Daoy (cell line): ENCODE data around the gene TOM1L2. TPM values are rescaled to one million over a fixed set of nuclear protein-coding genes. Genes with fewer than 3 reads are reported as not detected.
"Not testable (repeated sequence)": the region's sequence is repeated elsewhere in the genome, so short reads cannot be mapped to it uniquely, and the experiment has no call there.

Source experiments
- DNase-seq: peaks from one replicate; pipeline ENCODE4 v3.0.0-alpha.2; 2015; ENCODE audit warnings: low read depth
- total RNA-seq: library from RNA; depleted of rRNA; stranded (reverse); fragments of >200 nt; shearing (Covaris generic); gene quantifications from 2 replicates; pipeline ENCODE4 v1.2.3, GENCODE V29; 2014

The TOM1L2 gene
- total RNA-seq, 1 experiment from 2014 or later: 14.9 TPM

DNA sequence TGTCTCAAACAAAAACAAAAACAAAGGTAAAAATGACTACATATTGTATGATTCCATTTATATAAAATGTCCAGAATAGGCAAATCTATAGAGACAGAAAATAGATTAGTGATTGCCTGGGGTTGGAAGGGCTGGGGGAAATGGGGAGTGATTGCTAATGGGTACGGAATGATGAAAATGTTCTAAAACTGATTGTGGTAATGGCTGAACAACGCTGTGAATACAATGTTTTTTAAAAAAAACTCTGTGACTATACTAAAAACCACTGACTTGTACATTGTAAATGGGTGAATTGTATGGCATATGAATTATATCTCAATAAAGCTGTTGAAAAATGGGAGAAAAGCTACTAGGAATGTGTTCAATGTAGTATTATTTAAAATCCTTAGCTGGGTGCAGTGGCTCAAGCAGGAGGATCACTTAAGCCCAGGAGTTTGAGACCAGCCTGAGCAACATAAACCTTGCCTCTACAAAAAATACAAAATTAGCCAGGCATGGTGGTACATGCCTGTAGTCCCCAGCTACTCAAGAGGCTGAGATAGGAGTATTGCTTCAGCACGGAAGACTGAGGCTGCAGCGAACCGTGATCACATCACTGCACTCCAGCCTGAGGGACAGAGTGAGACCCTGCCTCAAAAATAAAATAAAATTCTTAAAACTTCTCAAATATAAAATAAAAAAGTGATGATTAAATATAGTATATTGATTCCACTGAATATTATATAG is 47.9 kb downstream of the TOM1L2 start:
- DNase-seq: no peak

DNA sequence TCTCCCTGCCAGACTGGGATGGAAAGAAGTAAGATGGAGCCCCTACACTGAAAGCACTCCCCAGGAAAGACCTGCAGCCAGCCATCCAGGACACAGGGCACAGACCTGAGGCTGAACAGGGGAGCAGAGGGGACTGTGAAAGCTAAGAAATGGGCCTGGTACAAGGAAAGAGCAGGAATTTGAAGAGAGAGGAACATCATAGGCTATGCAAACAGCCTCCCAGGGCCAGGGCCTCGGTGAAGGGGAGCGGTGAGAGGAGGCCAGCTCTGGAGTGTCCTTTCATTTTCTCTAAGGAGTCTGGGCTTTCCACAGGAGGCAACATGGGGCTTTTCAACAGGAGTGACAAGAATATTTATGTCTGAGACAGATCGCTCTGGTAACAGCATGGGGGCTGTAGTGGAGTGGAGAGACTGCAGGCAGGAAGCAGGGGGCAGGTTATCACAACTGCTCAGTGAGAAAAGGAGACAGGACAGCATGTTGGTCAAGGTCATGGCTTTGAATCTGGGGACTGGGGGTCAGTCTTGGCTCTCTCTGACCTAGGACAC is 50.1 kb downstream of the TOM1L2 start:
- peak; percentile 58 for DNase-seq

- peak; percentile 94 for DNase-seq
These were observed 50.8 kb downstream of the TOM1L2 start for GRCh38 chr17:17921192-17922069.

DNA sequence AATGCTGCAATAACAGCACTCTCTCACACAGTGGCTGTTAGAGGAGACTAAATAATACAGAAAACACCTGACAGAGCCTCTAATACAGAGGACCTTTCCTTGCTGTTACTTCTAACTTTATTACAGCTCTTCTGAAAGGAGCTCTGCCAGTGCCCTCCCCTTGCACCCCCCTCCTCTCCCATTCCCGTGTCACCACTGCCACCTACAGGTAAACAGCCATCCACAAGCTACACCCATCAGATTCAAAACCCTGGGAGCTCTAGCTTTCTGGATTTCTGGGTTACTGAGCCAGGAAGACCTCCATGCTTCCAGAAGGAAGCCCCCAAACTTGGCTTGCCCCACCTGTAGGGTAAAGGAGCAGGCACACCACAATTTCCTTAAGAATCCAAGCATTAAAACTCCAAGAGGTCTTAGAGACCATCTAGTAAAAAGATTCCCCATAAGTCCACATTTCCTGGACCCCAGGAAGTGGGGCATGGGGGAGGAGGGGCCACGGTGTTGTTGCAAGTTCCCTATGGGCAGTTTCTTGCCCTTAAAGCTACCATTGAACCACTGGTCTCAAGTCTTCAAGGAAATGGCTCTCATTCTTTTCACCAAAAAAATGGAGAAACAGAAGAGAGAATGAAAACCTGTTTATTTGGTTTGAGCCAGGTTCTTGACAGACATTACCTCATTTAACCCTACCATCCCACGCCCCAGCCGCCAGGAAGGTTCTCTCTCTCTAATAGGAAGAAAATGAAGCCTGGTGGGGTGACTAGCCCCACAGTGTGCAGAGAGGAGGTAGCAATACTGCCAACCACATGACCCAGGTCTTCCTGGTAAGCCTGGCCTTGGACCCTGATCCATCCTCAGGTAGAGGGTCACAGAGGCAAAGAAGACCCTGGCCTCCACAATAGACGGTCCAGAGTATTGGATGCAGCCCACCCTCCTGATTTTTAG is 52.8 kb downstream of the TOM1L2 start:
- peak; percentile 88 for DNase-seq

GRCh38 chr17:17917394-17917793 is 54.8 kb downstream of the TOM1L2 start:
- DNase-seq: no peak

- no peak for DNase-seq
These were observed 57.0 kb downstream of the TOM1L2 start for GRCh38 chr17:17915183-17915582.

DNA sequence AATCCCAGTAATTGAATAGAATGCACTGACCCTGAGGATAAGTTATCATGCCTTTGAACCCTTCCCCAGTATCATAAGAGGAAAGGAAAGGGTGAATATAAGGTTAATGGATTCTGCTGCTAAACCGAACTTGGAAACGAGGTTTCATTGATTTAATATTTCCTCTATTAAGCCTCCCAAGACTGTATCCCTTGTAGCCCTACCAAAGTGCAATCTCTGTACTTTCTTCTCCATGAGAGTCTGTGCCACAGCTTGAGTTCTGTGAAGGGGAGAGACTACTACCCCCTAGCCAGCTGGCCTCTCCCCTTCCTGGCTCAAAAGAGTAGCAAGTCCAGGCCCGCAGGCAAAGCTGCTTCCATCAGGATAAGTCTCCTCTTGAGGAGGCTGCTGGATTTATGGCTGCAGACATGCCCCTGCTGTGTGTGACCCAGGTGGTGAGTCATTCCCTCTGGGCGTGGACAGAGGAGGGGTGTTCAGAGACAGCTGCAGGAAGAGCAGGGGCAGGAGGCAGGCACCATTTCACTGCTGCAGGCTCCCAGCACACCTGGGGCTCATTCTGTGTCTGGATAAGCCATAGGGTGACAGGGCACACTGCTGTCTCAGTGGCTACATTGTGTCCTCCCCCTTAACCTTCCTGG is 58.4 kb downstream of the TOM1L2 start:
- peak; percentile 97 for DNase-seq

DNA sequence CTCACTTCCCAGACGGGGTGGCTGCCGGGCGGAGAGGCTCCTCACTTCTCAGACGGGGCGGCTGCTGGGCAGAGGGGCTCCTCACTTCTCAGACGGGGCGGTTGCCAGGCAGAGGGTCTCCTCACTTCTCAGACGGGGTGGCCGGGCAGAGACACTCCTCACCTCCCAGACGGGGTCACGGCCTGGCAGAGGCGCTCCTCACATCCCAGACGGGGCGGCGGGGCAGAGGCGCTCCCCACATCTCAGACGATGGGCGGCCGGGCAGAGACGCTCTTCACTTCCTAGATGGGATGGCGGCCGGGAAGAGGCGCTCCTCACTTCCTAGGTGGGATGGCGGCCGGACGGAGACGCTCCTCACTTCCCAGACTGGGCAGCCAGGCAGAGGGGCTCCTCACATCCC is 59.9 kb downstream of the TOM1L2 start:
- not testable (repeated sequence) for DNase-seq

DNA sequence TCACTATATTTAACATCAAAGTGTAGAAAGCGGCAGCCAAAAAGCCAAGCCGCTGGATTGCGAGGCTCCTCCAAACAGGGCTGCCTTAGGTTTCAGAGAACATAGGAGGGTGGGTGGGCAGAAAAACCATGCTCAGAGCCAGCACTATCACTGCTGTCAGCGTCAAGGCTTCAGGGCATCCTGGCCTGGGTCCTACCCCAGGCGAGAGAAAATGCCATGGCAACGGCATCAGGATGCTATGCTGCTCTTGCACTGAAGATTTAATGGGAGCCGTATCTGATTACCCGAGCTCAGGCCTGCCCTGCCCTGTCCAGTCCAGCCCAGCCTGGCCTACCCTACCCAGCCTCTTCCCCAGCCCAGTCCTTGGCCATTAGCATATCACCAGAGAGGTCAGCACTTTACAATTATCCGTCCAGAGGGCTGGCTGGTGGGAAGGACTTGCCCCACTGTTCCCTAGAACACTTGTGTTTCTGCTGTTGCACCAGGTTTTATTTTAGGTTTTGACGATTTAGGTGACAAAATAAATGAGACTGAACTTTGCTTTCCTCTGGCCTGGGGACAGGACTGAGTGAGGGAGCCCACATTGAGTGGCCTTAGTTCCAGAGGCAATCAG is 61.1 kb downstream of the TOM1L2 start:
- no peak for DNase-seq

DNA sequence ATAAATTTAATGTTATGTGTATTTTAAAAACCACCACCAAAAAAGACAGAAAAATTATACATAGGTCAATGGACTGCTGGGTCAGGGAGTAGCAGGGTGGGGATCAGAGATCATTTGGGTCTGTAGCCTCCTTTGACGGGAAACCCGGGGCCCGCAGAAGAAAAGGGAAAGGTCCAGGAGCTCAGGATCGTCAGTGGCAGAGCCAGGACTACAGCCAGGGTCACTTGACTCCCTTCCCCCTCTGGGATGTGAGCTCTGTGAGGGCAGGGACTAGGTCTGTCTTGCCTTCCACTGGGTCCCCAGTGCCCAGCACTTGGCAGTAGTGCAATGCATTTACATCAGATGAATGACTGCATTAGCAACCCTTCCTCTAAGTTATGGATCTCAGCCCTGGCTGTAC is 62.1 kb downstream of the TOM1L2 start:
- no peak for DNase-seq

DNA sequence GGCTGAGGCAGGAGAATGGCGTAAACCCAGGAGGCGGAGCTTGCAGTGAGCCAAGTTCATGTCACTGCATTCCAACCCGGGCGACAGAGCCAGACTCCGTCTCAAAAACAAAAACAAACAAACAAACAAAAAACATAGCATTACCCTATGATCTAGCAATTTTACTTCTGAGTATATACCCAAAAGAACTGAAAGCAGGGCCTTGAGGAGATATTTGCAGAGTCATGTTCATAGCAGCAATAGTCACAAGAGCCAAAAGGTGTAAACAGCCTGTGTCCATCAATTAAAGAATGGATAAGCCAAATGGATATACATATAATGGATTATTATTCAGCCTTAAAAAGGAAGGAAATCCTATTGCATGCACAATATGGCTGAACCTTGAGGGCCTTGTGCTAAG is 63.1 kb downstream of the TOM1L2 start:
- DNase-seq: no peak

- no peak for DNase-seq
These were observed 64.7 kb downstream of the TOM1L2 start for GRCh38 chr17:17907469-17907868.

DNA sequence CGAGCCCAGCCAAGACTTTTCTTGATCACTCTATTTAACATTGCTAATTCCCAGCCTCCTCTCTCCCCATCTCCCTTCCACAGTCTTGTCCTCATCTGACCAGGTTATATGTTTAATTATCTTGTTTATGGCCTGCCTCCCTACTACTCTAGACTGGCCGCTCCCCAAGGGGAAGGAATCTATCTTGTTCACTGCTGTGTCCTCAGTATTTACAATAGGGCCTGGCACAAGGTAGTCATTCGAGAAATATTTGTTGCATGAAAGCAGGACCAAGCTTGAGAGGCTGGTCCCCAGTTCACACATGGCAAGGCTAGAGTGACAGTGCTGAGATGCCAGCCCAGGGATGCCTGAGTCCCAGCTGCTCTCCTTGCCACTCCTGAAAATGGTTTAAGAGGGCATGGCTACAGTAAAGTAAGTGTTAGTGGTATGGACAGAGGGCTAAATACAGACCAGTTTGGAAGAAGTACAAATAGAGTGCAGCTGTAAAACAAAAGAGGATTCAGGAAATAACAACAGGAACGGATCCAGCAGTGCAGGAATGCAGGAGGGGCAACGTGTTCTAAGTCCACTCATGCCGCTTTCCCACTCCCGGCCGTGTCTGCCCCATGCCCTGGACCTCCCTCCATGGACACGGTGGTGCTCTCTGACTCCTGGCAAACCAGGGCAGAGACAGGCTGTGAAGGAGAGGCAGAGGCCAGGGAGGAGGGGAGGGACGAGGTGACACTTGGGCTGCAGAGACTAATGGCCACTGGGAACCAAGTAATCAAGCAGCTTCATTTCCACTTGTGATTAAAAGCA is 65.6 kb downstream of the TOM1L2 start:
- no peak for DNase-seq

- DNase-seq: no peak
These were observed 67.2 kb downstream of the TOM1L2 start for GRCh38 chr17:17905036-17905320.

GRCh38 chr17:17904166-17905035 is 67.8 kb downstream of the TOM1L2 start:
- DNase-seq: no peak

- DNase-seq: no peak
These were observed 69.3 kb downstream of the TOM1L2 start for GRCh38 chr17:17902877-17903276.

GRCh38 chr17:17902376-17902775 is 69.8 kb downstream of the TOM1L2 start:
- no peak for DNase-seq

DNA sequence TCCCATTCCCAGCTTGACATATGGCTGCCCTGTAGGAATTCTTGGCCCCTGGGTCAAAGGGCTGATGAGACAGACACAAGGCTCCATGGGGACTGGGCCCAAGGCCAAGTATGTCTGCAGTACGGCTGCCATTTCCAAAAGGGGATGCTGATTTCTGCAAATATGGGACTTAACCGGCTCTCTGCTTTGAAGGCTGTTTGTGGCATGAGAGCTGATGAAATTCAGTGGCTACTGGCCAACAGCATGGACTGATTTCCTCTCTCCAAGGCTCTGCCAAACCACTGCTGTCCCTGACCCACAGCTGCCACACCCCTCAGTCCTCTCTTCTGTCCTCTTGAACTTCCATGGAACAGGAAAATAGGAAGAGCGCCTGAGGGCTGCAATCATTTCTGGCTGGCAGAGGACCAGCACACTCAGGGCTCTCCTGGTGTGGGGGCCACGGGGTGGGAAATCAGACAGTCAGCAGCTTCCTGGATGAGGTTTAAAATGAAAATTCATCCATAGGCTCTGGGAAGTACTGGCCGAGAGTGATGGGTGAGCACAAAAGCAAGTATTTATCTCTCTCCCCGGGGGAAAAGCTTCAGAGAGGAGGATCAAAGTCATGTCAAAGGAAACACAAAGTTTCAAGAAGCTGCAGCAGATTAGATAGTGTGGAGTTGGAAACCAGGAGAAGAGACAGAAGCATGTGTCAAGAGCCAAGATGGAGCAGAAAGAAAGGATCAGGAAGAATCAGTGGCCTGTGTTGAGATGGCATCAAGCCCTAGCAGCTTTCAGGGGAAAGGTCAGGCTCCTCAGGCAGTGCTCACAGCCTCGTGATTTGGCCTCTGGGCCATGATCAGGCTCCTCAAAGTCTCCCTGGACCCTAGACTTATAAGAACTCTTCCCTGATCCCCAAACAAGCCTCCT is 71.3 kb downstream of the TOM1L2 start:
- peak; percentile 94 for DNase-seq
